Kidney capillary endothelial cell (primary cell): ENCODE measurements around the gene RTN4.

ENCODE experiments used
- DNase-seq: peaks from one replicate; pipeline ENCODE4 v3.0.0-alpha.2; 2018; ENCODE audit warnings: low spot score

The RTN4 gene

DNA sequence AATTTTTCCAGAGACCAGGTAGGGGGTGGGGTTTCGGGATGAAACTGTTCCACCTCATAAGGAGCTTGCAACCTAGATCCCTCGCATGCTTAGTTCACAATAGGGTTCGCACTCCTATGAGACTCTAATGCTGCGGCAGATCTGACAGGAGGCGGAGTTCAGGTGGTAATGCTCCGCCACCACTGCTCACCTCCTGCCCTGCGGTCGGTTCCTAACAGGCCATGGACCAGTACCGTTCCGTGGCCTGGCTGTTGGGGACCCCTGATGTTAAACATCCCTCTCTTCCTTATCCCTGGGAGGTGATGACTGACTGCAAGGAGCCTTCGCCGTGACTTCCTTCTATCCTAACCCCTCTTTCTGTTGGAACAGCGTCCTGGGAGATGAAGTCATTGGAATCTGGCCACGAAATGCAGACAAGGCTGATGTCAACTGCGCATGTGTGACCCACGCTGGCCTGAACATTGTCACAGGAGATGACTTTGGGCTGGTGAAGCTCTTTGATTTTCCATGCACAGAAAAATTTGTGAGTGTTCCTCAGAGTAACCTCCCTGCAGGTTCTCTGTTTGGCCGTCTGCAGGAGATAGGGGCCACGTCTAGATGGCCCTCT lies 82.4 kb downstream of the RTN4 start:
- no peak for DNase-seq

DNA sequence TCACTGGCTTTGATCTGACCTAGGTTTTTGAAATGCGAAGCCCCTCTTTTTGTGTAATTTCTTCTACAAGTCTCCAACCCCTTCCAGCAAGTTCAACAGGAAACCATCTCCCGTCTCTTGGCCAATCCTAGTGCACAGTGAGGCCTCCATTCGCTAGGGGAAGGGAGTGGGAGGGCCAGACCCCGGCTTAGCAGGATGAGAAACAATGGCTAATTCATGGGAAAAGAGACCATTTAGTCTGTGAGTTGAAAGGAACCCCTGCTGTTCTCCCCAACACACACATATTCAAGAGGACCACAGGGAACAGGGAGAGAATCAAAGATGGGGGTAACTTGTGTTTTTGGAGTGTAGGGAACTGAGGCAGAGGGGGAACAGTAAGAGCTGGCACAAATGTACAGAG lies 83.0 kb downstream of the RTN4 start:
- no peak for DNase-seq

DNA sequence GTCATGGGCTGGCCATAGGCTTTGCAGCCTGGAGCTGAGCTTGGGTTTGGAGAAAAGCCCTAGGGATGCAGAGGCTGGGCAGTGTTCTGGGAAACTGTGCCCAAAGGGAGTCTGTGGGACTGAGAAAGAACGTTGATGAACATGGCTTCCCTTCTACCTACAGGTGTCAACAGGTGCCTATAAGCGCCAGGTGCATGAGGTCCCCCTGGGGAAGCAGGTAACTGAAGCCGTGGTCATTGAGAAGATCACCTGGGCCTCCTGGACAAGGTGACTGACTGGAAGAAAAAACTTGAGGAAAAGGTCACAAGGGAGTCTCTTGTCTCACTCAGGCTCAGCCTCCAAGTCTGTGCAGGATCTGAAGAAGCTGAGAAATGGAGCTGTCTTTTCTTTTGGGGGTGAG lies 83.4 kb downstream of the RTN4 start:
- DNase-seq, result no peak

DNA sequence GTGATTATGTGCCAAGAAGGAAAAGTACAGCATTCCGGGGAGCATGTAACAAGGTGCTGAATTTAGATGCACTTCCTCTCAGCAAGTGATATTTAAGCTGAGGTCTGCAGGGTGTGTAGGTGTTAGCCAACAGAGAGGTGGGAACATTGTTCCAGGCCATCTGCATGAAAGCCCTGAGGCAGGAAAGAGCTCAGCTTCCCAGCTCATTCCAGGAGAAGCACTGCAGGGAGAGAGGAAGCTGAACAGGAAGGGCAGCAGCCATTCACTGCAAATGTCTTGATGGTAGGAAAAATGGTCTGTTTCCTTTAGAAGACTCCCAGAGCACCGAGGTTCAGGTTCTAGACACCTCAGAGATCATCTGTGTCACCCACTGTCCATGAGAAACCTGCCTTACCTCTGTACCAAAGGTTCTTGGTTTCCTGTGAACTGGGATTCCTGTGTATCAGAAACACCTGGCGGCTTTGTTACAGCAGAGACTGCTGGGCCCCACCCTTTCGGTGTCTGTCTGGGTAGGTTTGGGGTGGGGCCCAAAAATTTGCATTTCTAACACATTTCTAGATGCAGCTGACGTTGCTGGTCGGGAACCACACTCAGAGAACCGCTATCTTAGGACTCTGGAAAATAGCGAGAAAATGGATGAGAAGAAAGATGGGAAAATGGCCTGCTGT lies 84.0 kb downstream of the RTN4 start:
- DNase-seq, result peak; percentile 42

DNA sequence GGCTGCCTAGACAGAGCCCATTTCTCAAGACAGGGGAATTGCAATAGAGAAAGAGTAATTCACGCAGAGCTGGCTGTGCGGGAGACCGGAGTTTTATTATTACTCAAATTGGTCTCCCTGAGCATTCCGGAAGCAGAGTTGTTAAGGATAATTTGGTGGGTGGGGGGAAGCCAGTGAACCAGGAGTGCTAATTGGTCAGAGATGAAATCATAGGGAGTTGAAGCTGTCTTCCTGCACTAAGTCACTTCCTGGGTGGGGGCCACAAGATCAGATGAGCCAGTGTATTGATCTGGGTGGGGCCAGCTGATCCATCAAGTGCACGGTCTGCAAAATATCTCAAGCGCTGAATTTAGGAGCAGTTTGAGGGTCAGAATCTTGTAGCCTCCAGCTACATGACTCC lies 84.8 kb downstream of the RTN4 start:
- no peak for DNase-seq

DNA sequence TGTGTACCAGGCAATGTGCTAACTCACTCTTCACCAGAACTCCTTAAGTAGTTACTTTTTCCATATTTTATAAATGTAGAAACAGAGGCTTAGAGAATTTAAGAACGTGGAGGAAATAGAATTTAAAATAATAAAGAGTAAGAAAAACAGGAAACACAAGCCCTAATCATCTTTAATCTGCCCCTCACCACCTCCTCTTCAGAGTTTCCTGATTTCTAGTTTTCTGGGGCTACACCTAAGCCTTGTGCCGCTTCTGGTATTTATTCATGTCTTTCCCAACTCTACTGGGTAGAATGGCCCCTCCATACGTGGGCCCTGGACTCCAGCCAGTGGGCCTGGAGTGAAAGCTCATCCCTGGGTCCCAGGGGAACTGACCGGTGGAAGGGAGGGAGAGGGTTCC lies 85.4 kb downstream of the RTN4 start:
- DNase-seq, result no peak

DNA sequence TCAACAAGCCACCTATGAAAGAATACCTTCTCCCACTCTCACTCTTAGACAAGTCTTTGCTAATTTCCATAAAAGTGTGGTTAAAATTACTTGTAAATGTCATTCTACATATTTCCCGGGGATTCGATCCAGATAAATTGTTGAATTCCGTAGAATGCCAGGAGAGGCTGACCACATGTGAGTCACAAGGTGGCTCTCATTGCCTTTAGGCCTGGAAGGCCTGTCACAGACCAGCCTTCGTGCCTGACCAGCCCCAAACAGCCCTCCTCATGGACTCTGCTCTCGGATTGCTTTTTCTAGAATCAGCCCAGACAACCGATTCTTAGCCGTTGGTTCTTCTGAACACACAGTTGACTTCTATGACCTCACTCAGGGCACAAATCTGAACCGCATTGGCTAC lies 86.0 kb downstream of the RTN4 start:
- no peak for DNase-seq

DNA sequence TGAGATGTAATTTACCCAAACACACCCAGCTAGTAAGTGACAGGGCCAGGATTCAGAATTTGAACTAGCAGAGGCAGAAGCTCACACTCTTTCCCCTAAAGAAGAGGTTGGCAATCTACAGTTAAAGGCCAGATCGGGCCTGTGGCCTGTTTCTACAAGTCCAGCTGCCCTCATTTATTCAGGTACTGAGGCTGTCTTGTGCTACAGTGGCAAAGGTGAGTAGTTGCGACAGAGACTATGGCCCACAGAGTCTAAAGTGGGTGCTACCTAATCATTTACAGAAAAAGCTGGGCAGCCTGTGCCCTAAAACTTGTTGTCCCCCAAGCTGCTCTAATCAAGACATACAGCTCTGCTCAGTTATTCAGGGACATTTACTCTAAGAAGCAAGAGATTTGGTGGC lies 86.8 kb downstream of the RTN4 start:
- DNase-seq, result no peak

DNA sequence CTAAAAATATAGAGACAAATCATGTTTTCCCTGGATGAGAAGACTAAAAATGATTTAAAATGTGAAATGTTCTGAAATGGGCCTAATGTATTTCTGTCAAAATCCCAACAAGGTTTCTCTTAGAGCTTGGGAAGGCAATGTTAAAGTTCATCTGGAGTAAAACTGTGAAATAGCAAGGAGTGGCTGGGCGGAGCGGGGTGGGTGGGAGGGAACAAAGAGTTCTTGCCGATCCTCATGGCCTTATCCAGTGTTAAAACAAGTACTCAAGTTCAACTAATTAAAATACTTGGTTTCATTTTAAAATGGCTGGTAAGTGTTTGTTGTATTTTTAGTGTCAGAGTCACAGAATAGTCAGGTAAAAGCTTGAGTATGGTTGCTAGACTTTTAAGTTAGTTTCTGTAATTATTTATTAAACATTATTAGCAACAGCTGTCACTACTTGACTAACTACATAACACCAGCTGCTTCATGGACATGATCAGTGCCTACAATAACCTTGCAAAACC lies 87.3 kb downstream of the RTN4 start:
- DNase-seq, result no peak

DNA sequence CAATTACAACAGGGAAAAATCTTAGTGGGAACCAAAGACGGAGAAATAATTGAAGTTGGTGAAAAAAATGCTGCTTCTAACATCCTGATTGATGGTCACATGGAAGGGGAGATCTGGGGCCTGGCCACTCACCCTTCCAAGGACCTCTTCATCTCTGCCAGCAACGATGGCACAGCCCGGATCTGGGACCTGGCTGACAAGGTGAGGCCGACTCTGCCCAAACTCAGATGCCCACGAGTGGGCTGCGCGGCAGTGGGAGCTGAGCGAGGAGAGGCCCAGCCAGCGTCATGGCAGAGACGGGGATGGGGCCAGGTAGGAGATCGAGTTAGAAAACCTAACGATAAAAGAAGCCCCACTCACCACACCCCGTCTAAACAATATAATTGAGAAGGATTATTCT lies 87.7 kb downstream of the RTN4 start:
- no peak for DNase-seq

DNA sequence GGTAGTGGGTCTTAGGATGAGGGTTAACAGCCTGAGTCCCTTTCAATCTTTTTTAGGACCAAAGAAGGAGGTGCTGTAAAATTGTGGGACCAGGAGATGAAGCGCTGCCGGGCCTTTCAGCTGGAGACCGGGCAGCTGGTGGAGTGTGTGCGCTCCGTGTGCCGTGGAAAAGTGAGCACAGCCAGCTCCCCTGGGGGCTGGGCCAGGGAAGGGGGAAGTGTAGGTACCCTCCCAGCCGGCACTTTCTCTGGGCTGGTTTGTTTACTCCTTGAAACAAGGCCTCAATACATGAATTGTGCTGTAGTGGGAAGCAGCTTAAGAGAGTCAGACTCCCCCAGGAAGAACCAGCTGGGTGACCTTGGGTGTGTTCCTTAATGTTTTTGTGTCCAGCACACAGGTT lies 90.1 kb downstream of the RTN4 start:
- DNase-seq, result no peak

DNA sequence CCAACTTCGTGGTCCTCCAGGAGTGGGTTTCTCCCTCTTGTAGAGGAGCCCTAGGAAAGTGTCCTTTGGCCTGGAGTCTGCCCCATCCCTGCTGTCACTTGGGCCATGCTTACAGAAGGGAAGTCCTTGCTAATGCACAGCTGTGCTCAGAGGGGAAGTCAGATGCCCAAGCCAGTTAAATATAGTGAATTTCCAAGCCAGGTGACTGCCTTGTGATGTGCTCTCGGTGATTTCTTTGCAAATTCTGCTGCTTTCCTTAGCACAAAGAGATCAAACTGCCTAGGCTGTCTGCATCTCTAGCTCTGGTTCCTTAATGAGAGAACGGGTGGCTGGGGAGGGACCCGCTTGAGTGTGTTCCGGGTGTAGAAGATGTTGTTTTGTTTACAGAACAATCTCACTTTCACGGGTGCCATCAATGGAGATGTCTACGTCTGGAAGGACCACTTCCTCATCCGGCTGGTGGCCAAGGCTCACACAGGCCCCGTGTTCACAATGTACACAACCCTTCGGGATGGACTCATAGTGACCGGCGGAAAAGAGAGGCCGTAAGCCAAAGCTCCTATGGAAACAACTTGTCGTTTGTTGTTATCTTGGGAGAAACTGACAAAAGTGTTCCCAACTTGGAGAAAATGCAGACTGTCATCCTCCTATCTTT lies 91.4 kb downstream of the RTN4 start:
- no peak for DNase-seq

DNA sequence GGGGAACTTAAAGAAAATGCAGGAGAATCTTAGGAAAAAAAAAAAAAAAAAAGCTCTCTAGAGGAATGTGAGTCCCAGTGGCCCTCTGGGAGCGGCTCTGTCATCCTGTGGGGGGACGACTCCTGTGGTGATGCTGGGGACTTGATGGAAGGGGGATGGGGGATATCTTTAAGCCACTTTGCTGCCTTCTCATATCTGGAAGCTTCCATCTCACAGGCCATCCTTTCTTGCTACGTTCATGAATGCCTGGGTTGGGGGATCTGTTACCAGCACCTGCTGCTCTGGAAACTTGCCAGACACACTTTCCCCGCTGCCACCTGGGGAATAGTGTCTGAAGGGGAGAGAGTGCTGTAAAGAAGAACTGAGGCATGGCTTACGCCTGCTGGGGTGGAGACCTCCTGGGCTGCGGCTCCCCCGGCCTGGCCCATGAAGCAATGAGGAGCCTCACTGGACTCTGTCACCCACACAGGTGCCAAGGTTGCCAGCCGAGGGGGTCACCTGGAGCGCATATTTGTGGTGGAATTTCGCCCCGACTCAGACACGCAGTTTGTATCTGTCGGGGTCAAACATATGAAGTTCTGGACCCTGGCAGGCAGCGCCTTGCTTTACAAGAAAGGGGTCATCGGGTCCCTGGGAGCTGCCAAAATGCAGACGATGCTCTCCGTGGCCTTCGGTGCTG lies 92.8 kb downstream of the RTN4 start:
- DNase-seq, result no peak

DNA sequence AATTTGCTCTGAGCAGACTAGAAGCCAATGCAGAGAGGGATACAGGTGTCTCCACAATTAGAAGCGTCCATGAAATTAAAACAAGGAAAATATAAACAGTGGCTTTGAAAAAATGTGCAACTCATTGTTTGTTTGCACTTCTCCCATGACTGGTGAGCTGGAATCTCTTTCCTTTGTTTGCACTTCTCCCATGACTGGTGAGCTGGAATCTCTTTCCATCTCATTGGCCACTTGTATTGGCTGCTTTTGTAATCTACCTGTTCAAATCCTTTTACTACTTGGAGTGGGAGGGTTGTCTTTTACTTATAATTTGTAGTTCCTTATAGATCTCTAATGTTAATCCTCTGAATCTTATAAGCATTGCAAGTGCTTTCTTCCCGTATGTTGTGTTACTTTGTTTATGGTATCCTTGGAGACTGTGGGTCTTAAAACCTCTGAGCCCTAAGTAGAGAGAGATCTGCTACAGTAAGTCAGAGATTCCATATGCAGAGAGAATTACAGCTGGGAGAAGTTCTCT lies 94.1 kb downstream of the RTN4 start:
- DNase-seq, result no peak

DNA sequence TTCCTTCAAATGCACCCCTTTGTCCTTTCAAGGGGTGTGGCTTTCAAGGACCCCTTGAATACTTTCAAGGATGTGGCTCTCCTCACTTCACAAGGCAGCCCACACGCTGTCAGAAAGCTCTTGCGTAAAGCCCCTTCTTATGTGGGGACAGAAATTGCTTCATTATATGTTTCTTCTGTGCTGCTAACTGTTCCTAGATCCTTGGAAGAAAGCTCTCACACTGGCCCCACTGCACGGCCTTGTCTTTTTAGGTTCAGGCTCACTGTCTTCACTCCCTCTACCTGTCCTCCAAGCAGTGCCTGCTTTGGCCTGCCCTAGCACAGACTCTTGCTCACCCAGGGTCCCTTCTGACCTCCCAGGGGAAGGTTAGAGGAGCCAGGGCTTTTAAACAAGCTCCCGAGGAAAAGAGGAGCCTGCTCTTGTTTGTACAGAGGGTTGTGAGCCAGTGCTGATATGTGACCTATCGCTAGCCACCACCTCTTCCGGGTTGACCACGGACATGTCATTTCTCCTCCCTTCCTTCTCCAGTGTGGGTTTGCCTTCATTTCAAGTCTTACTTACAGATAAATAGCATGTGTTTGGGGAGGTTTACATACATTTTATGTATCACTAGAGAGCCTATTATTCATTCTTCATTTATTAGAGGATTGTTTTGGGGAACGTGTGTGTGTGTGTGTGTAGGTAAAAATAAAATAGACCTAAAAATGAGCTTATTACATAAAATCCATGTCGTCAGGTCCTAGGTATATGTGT lies 94.7 kb downstream of the RTN4 start:
- DNase-seq, result no peak

DNA sequence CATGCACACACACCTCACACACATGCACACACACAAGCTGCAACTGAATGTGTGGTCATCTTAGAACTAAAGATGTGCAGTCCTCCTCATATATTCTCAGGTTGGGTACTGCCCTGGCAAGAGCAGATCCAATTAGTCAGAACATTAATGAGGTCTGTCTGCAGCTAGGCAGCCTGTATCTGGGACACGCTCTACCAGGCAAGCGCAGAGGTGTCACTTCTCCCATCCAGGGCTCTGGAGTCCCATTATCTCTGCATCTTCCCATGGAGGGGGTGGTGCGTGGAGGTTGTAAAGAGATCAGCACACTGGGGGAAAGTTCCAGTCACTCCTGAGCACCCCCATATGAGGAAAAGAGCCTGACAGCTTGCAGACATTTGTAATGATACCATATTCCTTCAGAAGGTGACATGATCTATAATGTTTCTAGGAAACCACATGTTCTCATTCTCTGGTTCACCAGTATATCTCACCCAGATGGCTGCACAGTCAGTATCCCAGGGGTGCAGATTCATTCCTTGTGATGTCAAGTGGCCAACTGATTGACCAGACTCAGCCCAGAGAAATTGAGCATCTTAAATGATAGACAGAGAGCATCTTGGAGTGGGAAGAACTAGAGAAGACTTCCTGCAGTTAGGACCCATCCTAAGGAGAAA lies 95.4 kb downstream of the RTN4 start:
- no peak for DNase-seq

DNA sequence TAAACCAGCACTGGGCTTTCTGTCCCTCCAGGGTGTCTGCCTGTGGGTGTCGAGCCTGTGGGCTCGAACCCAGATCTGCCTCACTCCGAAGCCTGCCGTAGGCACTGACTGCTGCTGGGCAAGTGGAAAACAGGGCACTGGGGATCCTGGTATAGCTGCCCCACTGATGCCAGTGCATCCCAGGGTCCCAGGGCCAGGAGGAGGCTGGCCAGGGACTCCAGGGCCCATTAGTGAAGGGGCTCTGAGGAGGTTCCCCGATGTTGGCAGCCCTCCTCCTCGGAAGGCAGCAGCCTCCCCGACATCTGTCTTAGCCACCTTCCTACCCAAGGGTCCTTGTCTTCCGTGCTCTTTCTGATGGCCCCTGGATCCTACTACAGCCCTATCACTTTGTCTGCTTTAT lies 96.1 kb downstream of the RTN4 start:
- no peak for DNase-seq

DNA sequence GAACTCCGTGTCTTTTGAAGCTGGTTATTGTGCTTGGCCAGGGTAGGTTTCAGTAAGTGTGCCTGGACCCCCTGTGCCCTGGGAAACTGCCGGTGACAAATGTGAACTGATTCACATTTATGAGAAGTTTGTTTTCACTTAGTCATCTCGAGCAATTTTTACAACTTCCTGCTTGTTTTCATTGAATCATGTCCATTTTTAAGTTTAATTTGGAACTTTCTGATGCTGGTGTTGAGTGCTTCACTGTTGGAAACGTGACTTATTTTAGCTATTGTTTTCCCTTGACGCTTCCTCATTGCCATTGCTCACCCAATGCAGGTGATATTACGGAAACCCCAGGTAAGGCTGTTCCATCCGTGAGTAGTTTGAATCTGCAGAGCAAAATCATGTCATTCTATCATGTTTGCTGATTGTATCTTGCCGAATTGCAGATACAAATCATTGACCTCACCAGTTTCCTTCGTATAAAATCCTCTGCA lies 97.2 kb downstream of the RTN4 start:
- DNase-seq, result peak; percentile 56

DNA sequence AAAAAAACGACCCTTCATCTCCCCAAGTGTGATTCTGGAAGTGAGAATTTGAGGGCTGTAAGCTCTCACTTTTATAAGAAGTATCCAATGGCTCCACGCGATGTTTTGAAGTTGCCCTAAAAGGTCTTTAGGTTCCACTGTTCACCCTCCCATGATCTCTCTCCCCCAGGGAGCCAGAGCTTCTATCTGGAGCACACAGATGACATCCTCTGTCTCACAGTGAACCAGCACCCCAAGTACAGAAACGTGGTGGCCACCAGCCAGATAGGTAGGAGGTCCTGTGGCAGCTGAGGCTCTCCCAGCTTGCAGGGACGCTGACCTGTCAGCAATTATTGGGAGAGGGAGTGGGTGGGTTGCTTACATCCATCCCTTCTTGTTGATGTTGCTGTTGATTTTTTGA lies 97.8 kb downstream of the RTN4 start:
- no peak for DNase-seq

DNA sequence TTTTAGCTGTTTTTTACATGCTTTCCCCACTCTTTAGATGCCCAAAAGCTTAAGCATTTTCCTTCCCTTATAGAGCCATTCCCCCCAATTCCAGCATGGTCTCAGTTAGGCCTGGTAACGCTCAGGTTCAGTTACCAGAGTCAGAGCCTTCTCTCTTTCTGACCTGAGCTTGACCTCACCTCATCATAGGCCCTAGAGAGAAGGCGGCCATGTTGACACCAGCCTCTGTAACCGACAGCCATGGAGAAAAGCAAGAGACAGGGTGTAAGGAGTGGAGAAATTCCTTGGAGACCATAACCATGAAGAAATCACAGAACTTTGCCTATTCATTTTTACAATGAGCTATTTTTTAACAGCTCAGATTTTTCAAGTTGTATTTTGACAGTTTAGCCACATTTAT lies 99.4 kb downstream of the RTN4 start:
- no peak for DNase-seq

DNA sequence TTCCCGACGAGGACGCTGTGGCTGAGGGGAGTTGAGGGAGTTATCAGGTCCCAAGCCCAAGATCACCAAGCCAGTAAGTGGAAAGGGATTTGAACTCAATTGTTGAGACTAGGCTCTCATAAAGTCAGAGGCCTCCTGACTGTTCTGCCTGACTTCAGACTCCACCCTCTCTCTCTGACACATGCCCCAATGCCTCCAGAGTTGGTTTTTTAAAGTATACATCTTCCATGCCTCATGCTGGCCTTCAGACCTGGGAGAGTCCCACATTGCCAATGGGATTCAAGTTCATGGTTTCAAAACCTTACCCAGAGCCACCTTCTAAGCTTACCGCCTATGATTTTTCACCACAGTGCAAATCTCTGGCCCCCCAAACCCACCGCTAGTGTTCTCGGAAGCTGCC lies 100.8 kb downstream of the RTN4 start:
- DNase-seq, result no peak
